GM12865 (cell line): ENCODE results near the gene CCDC27.
"Not testable (repeated sequence)": the region's sequence is repeated elsewhere in the genome, so short reads cannot be mapped to it uniquely, and the experiment has no call there.

Experiments
- DNase-seq: peaks from one replicate; pipeline ENCODE4 v3.0.0; 2010; ENCODE audit warnings: low read depth
- H3K4me3 ChIP-seq: 2 replicates; pipeline ENCODE4 v1.5.1; 2011; ENCODE audit warnings: mild to moderate bottlenecking, low read depth, low read length, control low read depth
- TF ChIP-seq, protein P1 (sequence below): IDR thresholded peaks from 2 replicates; pipeline ENCODE4 v1.5.1; 2011; ENCODE audit warnings: low read length, control low read depth, low read depth, inconsistent platforms; ENCODE audit not compliant: insufficient read depth; ENCODE audit errors: missing control alignments

The CCDC27 gene

DNA sequence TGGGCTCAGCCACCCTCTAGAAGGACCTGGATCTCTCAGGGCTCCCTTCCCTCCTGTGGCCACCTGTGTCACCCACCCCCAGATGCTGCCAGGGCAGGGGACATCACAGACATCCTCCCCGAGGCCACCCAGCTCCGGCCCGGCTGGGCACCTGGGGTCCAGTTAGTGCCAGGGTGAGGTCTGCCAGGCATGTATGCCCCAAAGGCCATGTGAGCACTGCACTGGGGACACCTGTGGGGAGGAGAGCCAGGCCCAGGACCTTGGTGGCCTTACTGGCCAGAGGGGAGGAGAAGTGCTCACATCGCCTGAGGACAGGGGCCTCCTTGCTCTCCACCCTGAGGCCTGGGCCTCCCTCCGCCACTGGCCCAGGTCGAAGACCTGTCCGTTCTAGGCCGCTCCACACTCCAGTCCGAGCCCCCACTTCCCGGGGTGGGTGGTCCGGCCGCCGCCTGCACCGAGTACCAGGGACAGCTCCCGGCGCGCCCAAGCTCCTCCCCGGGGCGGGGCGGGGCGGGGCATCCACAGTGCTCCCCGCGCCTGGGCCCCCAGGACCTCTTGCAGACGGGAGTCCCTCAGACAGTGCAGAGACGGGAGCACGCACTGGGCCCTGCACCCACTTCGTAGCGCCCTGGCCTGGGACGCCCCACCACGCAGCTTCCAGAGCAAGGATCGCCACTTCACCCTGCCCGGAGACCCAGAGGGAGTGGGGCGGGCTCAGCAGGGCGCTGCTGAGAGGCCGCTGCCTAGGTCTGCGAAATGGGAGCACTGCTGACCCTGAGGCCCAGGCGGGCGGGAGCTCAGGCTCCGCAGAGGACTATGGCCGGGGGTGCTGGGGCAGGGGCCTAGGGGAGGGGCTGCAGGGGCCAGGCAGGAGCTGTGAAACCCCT, 34.3 kb upstream of the CCDC27 start:
- TF ChIP-seq, protein P1, sequence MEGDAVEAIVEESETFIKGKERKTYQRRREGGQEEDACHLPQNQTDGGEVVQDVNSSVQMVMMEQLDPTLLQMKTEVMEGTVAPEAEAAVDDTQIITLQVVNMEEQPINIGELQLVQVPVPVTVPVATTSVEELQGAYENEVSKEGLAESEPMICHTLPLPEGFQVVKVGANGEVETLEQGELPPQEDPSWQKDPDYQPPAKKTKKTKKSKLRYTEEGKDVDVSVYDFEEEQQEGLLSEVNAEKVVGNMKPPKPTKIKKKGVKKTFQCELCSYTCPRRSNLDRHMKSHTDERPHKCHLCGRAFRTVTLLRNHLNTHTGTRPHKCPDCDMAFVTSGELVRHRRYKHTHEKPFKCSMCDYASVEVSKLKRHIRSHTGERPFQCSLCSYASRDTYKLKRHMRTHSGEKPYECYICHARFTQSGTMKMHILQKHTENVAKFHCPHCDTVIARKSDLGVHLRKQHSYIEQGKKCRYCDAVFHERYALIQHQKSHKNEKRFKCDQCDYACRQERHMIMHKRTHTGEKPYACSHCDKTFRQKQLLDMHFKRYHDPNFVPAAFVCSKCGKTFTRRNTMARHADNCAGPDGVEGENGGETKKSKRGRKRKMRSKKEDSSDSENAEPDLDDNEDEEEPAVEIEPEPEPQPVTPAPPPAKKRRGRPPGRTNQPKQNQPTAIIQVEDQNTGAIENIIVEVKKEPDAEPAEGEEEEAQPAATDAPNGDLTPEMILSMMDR, result no peak
- H3K4me3 ChIP-seq, result no peak overlapping the region
- DNase-seq, result peak; percentile 44

DNA sequence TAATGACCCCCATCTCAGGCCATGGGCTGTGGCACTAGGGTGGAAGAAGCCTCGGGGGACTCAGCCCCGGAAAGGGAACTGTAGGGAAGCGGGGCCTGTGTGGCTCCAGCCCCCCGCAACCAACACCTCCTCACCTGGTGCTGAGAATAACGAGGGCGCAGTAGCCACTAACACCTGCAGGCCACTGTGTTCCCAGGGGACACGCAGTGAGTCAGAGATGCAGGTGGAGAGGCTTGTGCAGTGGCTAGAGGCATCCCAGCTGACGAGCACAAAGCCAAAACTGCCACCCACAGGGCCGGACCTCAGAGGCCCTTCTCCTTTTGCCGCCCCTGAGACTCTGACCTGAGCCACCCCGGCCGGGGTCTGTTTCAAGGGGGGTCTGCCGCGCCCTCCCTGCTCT, 33.5 kb upstream of the CCDC27 start:
- H3K4me3 ChIP-seq, result no peak overlapping the region
- peak; percentile 52 for DNase-seq
- TF ChIP-seq, protein P1, result no peak

DNA sequence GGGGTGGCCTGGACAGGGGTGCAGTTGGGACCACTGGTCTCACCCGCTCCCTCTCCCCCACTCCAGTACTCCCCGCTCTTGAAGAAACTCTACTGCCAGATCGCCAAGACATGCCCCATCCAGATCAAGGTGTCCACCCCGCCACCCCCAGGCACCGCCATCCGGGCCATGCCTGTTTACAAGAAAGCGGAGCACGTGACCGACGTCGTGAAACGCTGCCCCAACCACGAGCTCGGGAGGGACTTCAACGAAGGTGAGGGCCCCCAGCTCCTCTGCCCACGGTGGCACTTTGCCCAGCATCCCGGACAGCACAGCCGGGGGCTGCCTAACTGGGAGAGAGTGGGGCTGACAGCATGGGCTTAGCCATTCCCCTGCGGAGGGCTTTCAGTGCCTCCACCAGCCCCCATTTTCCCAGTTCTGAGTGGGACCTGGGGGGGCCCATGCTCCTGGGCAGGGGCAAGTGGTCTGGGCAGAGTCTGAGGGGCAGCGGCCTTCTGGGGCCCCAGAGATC, 30.2 kb upstream of the CCDC27 start:
- TF ChIP-seq, protein P1, result no peak
- DNase-seq, result no peak

DNA sequence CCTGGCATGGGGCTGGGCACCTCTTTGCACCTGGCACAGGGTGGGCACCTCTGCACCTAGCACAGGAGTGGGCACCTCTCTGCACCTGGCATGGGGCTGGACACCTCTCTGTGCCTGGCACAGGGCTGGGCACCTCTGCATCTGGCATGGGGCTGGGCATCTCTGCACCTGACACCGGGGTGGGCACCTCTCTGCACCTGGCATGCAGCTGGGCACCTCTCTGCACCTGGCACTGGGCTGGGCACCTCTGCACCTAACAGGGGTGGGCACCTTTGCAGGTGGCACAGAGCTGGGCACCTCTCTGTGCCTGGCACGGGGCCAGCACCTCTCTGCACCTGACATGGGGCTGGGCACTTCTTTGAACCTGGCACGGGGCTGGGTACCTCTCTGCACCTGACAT, 29.4 kb upstream of the CCDC27 start:
- H3K4me3 ChIP-seq, result no peak overlapping the region
- no peak for DNase-seq
- TF ChIP-seq, protein P1, result no peak

More for the DNA sequence above, 30.2 kb upstream of the CCDC27 start:
- no peak overlapping the region for H3K4me3 ChIP-seq

DNA sequence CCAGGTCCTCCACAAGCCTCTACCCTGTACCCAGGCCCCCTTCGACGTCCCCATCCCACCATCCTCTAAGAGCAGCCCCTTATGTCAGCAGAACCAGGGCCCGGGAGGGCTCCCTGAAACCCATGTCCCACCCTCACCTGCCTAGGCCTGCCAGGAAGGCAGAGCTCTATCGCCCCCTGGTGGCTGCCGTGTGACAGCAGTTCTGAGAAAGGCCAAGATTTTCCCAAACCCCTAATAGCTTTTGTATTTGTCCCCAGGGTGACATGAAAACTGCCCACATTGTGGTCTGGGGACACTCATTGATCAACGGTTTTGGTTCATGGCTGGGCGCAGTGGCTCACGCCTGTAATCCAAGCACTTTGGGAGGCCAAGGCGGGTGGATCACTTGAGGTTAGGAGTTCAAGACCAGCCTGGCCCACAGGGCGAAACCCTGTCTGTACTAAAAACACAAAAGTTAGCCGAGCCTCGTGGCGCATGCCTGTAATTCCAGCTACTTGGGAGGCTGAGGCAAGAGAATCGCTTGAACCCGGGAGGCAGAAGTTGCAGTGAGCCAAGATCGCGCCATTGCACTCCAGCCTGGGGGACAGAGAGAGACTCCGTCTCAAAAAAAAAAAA, 27.7 kb upstream of the CCDC27 start:
- TF ChIP-seq, protein P1, result peak; percentile 95
- not testable (repeated sequence) for H3K4me3 ChIP-seq
- DNase-seq, result peak; percentile 80

DNA sequence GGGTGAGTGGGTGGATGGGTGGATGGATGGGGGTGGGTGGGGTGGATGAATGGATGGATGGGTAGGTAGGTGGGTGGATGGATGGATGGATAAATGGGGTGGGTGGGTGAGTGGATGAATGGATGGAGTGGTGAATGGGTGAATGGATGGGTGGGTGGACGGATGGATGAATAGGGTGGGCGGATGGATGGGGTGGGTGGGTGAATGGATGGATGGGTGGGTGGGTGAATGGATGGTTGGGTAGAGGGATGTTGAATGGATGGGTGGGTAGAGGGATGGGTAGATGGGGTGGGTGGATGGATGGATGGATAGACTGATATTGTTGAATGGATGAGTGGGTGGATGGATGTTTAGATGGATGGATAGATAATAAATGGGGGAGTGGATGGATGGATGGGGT, 26.9 kb upstream of the CCDC27 start:
- TF ChIP-seq, protein P1, result no peak
- no peak for DNase-seq
- H3K4me3 ChIP-seq, result no peak overlapping the region
